Superior temporal gyrus (tissue), 1 donor: ENCODE data around the gene HOXA9.

Experiments
- DNase-seq: peaks from one replicate; pipeline ENCODE4 v3.0.0-alpha.2; 2016; ENCODE audit errors: extremely low spot score

Gene HOXA9

GRCh38 chr7:27126596-27127327 lies 38.6 kb downstream of the HOXA9 start:
- DNase-seq = no peak

- no peak for DNase-seq
Observed at GRCh38 chr7:27125986-27126394, 39.3 kb downstream of the HOXA9 start.

GRCh38 chr7:27124902-27125689 lies 40.2 kb downstream of the HOXA9 start:
- DNase-seq = no peak

GRCh38 chr7:27124096-27124901 lies 41.0 kb downstream of the HOXA9 start:
- no peak for DNase-seq

GRCh38 chr7:27123477-27124053 lies 41.8 kb downstream of the HOXA9 start:
- no peak for DNase-seq

GRCh38 chr7:27123007-27123476 lies 42.3 kb downstream of the HOXA9 start:
- DNase-seq = no peak

GRCh38 chr7:27122077-27122910 lies 43.0 kb downstream of the HOXA9 start:
- no peak for DNase-seq

GRCh38 chr7:27121684-27122076 lies 43.7 kb downstream of the HOXA9 start:
- no peak for DNase-seq

- DNase-seq = no peak
Observed at GRCh38 chr7:27119412-27119911, 45.9 kb downstream of the HOXA9 start.

GRCh38 chr7:27118580-27118979 lies 46.8 kb downstream of the HOXA9 start:
- DNase-seq = no peak

- DNase-seq = no peak
Observed at GRCh38 chr7:27117887-27118491, 47.3 kb downstream of the HOXA9 start.

- DNase-seq = no peak
Observed at GRCh38 chr7:27116962-27117886, 48.1 kb downstream of the HOXA9 start.

GRCh38 chr7:27116031-27116961 lies 49.0 kb downstream of the HOXA9 start:
- no peak for DNase-seq

GRCh38 chr7:27115221-27116026 lies 49.9 kb downstream of the HOXA9 start:
- DNase-seq = no peak

GRCh38 chr7:27114881-27115220 lies 50.5 kb downstream of the HOXA9 start:
- no peak for DNase-seq

- no peak for DNase-seq
Observed at GRCh38 chr7:27113991-27114769, 51.2 kb downstream of the HOXA9 start.
